GM21515 (cell line): ENCODE results near the gene ACTRT2.

ENCODE experiments used
- ATAC-seq: cut with Tn5 transposase; IDR thresholded peaks from one replicate; pipeline ENCODE4 v1.9.1; 2021; ENCODE audit not compliant: unreplicated experiment

Gene ACTRT2

DNA sequence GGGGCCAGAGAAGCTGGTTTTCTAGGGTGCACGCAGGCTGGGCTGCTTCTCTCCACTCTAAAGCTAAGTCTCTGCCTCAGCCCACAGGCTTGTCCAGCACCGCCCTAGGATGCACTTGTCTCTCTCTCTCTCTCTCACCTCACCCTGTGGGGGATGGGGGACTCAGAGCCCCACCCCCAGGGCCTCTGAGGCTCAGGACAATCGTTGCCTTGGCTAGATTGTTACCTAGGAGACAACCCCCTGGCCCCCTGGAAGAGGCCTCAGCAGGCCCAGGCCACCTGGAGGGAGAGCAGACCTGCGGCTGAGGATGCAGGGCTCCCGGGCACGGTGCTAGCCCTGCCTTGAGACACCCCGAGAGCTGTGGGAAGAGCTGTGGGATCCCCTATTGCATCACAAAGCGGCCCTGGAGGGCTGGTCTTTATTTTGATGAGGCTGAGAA is at the start of gene ACTRT2:
ACTRT2 (plus strand) TSS at position 235 of the 439 bp plus-strand sequence. CDS start 220 bp downstream, outside the sequence.
- no peak for ATAC-seq

DNA sequence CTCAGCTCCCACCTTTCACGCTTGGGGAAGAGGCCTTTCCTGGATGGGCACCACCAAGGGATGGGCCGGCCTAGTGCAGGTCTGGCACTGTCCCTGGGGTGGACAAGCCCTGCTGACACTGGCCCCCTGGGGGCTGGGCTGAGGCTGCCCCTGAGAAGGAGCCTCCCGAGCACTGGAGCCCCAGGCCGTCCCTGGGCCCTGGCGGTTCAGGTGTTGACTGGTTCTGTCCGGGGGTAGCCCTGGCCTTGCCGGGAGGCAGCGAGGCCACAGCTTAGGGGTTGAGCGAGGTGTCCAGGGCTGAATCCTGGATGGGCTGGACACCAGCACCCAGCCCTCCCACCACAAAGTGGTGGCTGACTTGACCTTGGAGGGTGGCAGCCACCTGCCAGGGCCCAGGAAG is 49.7 kb upstream of the ACTRT2 start:
- ATAC-seq = no peak

DNA sequence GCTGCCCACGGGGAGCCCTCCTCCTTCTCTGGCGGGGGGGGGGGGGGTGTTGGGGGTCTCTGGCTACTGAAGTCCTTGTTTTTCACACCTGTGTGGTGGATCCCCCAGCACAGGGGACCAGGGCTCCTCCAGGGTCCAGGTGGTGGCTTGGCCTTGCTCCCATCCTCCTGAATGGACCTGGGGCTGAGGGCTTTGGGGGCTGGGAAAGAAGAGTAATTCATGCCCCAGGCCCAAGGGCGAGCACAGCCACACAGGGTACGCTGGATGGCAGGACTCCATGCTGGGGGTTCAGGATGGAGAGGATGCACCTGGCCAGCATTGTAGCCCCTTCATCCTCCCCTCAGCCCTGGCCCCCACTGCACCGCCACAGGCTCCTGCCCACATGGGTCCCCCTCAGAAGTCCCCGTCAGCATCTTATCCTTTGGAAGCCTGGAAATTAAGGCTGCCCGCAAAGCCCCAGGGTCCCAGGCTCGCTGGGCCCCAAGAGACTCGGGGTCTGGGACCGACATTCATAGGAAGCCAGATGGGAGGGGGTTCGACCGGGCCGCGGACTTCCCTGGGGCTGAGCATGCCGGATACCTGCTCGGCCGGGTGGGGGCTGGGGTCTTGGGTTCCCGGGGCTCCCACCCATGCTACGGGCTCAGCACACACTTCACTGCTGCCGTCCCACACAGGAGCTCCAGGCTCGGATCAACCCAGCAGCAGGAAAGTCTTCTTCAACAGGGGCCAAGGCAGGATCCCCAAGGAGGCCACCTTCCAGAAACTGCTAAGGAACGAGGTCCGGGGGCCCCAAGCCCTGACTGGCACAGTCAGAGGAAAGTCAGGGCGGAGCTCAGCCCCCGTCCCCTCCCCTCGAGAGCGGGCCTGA is 49.0 kb upstream of the ACTRT2 start:
- no peak for ATAC-seq

DNA sequence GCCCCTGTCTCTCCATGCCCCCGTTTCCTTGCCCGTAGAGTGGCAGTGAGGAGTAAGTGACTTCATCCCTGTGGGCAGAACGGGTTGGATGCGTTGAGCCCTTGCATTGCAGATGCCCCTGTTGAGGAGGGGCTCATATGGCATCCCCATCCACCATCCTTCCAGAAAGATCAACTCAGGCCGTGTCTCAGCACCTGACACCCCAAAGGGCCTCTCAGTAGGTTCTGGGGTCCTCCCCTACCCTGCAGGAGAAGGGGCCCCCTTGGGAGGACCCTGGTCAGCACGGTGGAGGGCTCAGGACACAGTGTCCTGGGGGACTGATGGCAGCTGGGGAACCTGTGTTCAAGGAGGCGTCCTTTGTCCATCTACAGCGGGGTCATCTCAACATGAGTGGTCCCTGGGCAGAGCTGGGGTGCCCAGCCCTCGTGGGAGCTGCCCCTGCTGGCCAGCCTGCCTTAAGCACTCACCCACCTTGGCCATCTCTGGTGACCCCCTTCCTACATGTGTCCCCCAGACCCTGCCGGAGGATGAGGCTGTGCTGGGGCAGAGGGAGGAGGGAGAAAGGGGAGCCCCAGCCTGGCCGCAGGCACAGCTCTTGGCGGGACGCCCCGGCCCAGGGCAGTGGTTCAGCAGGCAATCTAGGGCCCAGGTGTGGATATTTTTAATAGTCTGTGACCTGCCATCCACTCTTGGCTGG is 48.2 kb upstream of the ACTRT2 start:
- no peak for ATAC-seq

DNA sequence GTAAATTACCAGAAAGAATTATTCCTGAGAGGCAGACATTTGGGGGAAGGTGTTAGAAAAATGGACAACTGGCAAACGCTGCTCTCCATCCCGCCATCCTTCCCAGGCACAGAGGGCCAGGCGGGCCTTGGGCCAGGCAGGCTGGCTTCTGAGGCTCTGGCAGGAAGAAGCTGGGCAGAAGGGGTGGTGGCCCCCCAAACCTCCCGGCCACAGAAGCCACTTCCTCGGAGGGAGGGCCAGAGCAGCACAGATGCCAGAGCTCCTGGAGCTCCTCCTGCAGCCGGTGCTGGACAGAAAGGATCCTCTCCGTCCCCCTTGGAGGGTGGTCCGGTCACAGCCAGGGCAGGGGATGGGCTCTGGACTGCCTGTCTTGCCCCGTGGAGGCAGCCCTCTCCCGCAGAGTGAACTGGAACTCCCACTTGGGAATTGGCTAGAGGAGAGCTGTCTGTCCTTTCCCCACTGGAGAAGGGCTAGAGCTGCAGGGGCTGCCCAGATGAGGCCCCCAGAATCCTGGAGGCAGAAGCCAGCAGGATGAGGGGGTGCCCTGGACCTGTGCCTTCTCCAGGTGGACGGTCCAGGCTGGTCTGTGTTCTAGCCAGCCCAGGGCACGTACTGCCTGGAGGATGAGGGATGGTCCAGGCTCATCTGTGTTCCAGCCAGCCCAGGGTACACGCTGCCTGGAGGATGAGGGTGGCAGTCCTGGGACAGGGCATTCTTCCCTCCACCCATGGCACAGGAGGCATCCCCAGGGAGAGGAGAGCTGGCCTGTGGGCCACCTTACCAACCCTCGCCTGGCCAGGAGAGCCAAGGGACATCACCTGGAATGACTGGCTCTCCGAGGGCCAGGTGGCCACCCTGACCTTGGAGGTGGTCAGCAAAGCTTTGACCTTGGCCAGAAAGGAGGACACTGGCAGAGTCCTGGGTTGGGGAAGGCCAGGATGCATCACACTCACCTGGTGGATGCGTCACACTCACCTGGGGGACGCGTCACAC is 47.4 kb upstream of the ACTRT2 start:
- no peak for ATAC-seq

DNA sequence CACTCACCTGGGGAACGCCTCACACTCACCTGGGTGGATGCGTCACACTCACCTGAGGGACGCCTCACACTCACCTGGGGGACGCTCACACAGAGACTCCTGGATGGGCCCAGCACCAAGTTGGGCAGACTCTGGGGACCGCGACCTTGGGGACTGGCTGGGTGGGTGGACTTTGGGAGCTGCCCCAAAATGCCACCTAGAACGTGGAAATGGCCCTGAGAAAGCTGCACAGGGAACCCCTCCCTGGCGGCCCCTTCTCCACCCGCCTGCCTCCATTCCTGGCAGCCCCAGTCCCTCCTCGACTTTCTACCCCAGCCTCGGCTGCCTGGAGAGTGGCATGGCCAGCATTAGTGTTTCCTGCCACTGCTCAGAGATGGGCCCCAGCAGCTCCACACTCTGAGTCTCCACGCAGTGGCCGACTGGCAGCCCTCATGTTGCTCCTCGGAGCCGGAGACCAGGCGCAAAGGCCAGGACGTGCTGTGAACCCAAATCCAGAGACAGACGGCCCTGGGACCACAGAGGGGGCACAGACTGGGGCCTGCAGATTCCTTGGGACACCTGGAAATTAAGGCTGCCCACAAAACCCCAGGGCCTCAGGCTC is 46.5 kb upstream of the ACTRT2 start:
- no peak for ATAC-seq

DNA sequence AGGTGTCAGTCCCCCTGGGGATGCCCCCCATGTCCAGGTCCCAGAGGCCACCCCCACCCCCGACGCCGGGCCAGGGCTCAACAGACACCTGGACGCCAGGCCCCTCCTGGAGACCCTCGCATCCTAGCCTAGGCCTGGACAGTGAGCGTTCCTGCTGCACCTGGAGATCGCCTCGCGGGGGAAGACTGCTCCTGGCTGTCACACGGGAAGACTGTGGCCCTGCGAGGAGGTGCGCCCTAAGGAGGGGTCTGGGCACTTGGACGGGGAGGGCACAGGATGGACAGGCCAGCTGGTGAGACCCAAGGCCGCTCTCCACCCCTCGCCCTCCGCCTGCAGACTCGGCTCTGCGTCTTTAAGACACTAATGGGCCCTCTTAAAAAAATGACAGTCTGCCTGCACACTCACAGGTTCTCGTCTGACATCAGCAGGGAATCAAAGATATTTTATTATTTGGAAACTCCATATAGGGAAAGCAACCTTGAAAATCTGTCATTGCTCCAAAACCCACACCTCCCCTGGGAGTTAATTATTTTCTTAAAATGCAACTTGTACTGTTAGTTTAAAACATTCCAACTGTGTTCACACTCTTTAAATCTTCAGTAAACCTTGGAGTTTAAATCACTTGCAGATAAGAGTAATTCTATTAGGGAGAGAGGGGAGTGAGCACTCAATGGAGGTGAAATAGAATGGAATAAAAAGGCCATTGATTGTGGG is 45.6 kb upstream of the ACTRT2 start:
- no peak for ATAC-seq

DNA sequence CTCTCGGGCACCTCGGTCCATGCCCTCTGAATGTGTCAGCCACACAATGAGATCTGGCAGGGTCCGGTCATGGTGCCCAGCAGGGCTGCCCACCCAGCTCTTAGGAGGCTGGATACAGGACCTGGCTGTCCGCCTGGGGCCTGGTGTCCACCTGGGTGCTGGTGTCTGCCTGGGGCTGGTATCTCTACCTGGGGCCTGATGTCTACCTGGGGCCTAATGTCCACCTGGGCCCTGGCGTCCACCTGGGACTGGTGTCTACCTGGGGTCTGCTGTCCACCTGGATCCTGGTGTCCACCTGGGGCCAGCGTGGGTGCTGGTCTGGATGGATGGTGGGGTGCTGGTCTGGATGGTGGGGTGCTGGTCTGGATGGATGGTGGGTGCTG is 45.1 kb upstream of the ACTRT2 start:
- no peak for ATAC-seq

DNA sequence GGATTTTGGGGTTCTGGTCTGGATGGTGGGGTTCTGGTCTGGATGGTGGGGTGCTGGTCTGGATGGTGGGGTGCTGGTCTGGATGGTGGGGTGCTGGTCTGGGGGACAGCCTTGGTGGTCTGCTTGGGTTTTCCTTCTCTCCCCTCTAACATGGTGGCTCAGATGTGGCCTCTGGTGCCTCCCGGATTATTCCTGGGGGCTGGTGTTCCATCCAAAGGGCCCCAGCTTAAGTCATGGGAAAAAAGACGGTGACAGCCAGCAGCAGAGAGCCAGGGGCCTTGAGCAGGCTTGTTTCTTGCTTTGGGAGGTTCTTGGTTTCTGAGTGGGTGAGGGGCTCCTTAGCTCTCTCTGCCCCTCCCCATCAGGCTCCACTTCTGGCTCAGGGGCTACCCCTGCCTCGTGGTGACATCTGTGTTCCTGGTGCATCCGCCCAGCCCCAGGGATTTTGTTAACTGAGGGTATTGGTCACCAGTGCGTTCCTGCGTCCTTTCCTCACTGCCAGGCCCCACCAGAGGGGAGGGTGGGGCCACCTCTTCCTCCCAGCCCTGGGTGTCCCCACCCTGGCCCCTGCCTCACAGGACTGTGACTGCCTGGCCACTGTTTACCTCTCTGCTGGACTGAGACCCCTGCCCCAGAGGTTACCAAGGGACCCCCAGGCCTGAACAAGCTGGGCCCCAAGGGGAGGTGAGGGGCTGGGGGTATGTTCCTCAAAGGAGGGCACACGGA is 43.2 kb upstream of the ACTRT2 start:
- ATAC-seq = no peak

DNA sequence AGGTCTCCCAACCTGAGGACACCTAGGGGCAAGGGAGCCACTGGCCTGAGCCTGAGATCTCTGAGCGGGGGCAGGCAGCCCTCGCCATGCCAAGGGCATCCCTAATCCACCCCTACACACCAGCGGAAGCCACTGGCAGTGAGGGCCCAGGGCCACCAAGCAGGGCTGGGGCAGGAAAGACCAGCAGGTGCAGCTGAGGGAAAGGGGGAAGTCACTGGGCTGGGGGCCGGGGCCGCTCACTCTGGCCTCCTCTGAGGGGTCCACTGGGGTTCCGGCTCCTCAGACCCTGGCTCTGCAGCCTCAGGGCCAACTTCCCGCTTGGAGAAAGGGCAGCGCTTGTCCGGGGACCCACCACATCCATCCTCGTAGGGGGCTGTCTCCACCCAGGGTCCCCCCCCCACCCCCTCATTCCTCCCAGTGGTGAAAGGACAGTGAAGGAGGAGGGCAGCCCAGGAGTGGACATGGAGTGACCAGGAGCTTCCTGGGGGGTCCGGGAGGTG is 42.5 kb upstream of the ACTRT2 start:
- no peak for ATAC-seq

DNA sequence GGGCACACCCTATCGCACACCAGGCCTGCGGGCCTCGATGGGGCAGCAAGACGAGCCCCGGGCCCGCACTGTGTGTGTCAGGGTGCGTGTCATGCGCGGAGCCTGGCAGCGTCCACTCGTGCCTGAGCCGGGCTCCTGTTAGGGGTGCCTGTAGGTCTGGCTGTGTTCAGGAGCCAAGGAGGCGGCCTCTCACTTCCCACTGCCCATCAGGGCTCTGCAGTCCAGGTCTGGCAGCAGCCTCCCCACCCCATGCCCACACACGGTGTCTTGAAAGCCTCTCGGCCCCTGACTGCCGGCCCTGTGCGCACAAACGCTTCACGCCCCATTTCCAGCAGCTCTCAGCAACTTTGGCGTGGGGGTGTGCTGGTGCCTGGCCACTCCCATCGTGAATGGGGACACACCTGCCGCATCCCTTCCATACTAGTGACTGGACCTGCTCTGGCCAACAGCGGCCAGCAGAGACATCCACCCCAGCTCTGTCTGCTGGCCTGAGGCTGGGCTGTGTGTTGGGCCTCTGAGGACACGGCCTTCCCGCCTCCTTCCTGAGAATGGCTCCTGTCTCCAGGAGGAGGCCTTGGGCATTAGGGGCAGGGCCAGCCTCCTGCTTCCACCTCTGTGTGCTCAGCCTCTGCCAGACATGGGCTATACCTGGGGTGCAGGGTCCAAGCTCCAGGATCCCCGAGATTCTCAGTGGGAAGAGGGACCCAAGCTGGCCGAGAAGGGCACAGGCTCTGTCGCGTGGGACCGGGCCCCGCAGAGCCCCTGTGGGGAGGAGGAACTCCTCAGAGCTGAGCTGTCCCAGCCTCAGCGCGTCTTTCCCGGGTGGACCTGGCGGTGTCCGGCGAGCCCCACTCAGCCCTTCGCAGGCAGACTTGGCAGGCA is 41.8 kb upstream of the ACTRT2 start:
- no peak for ATAC-seq

DNA sequence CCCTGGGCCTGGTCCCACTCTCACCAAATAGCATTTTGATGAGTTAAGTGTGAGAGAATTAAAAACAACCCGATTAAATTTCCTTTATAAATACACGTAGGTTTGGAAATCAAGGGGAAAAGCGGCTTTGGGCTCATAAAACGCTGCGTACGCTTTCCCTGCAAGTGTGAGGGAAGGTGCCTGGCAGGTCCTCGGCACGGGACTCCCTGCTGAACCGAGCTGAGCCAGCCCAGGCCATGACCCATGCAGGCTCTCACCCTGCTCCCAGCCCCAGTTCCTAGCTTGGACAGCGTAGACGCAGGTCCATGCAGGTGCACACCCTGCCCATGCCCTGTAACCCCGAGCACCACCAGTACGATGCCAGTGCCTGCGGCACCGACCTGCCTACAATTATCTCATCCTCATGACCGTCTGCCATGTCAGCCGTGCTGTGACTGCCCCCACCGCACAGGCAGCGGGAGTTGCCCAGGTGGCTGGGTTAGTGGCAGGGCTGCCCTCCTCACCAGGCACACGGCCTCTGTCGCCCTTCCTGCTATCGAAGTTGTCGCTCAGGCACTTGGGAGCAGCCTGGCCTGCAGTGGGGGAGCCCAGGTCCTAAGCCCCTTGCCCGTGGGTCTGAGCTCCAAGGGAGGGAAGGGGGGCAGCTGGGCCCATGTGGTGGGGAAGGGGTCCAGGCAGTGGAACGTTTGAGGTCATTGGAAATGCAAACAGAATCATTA is 41.0 kb upstream of the ACTRT2 start:
- no peak for ATAC-seq

DNA sequence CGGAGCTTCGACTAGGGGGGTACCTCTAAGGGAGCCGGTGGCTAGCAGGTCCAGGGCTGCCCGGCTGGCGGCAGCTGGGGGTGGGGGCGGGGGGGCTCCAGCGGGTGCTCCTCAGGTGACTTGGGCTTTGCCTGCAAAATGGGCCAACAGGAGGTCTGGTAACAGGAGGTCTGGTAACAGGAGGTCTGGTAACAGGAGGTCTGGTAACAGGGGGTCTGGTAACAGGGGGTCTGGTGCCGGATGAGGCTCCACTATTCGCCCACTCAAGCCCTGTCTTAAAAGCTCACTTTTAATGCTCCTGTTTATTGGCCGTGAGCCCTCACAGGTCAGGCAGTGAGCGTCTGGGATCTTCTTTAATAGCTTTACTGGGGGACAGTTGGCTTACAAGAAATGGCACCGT is 40.4 kb upstream of the ACTRT2 start:
- no peak for ATAC-seq

DNA sequence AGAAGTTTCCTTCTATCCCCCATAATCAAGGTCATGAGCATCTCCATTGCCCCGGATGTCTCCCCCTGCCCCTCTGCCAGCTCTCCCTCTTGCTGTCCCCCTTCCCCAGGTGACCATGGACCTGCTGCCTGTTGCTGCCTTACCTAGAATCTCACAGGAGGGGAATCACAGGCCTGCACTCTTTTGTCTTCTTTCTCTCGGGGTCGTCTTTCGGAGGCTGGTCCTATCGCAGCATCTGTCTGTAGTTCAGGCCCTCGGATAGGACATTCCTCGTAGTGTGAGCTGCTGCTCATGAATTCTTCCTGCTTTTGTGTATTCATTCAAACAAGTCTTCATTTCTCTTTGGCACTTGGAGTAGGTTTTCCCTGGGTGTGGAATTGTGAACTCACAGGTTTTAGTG is 39.9 kb upstream of the ACTRT2 start:
- ATAC-seq = no peak

DNA sequence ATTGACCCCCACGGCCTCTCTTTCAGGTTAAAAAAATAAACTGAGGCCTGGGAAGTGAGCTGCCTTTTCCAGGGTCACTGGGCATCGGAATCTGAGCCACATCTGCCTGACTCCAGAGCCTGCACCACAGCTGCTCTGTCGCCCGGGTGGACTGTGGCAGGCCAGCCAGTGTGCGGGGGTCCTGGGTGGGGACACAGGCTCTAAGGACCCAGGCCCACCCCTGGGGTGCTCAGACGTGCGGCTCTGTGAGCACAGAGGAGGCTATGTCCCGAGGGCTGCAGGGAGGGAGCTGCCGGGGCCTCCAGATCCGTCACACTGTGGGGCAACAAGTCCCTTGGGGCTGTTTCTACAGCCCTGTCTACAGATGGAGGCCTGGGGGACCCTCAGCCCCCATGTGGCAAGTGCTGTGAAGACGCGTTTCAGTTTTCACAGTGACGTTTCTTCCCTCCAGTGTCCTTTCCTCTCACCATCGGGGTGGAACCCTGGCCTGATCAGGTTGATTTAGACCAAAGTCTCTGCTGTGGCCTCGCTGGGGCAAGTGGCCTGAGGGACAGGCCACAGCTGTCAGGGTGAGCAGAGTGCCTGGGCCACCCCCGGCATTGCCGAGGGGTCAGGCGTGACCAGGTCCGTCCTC is 39.2 kb upstream of the ACTRT2 start:
- ATAC-seq = no peak

DNA sequence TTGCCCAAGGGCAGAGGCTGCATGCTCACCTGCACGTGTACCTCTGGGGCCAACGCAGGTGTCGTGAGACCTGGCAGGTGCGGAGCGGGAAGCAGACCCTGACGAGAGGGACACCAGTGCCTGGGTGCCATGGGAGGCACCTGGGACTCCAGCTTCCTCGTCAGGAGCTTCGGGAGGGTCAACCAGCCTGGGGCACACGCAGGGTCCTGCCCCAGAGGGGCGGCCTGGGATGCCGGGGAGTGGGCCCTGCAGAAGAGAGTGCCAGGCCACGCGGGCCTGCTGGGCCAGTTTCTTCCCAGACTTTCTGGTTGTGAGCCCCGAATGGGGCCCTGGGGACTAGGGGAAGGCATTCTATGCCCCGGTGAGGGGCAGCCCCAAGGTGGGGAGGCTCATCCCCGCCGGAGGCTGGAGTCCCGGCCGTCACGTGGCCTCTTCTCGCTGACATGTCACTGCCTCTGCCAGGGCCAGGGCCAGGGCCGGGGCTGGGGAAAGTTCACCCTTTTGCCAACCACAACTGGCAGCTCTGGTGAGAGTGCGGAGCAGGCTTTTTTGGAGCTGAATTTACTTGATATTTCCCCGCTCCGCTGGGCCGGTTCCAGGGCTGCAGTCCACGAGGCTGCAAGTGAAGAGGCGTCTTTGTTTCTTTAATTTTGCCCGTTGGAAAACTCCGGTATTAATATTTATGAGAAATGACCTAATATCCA is 38.5 kb upstream of the ACTRT2 start:
- no peak for ATAC-seq

DNA sequence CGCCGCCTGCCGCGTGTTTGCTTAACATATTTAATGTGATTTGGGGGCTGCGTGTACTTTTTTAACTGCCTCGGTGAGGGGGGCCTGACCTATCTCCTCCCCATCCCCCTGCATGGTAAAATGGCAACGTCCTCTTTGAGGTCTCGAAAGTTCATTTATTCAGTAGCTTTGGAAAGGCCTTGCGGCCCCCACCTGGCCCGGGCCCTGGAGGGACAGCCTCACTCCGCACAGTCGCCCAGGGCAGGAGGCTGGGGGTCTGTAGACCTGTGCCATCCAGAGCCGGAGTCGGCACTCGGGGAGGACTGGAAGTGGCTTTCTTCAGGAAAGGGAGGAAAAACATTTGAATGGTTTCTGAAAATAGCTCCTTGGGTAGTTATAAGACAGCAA is 38.0 kb upstream of the ACTRT2 start:
- no peak for ATAC-seq
